T-helper 17 cell (primary cell): Measurements from ENCODE around the gene ATP5F1B. TPM values are rescaled to one million over a fixed set of nuclear protein-coding genes. Genes with fewer than 3 reads are reported as not detected.
A peak's percentile ranks its signal among the peaks of the same experiment; 100 is the strongest.

Experiments used
- ATAC-seq: fragments of 150-1000 bp; cut with Tn5 transposase; 2 replicates; pipeline ENCODE4 v1.10.0; 2021; ENCODE audit warnings: mild to moderate bottlenecking, moderate library complexity
- DNase-seq, 3 donors: peaks; one replicate each; pipeline versions ENCODE4 v3.0.0 to v3.0.0-alpha.2; 2020 to 2021
- H3K9me3 ChIP-seq: one replicate; pipeline ENCODE4 v1.7.0; 2013; ENCODE audit warnings: low read length, mild to moderate bottlenecking; ENCODE audit not compliant: control insufficient read depth, poor library complexity, severe bottlenecking
- H3K27ac Mint-ChIP-seq: one replicate; pipeline ENCODE4 v1.8.0; 2022; ENCODE audit warnings: mild to moderate bottlenecking, moderate library complexity, mixed read lengths
- H3K27me3 Mint-ChIP-seq: one replicate; pipeline ENCODE4 v1.8.0; 2022; ENCODE audit warnings: mixed read lengths
- H3K36me3 Mint-ChIP-seq: one replicate; pipeline ENCODE4 v1.8.0; 2022; ENCODE audit warnings: low read depth, mixed read lengths
- H3K4me1 Mint-ChIP-seq: one replicate; pipeline ENCODE4 v1.8.0; 2022; ENCODE audit warnings: mild to moderate bottlenecking, mixed read lengths
- H3K4me3 Mint-ChIP-seq: one replicate; pipeline ENCODE4 v1.8.0; 2022; ENCODE audit warnings: mild to moderate bottlenecking, moderate library complexity, mixed read lengths
- total RNA-seq, 4 donors: library from RNA in 2 of 4; stranded (reverse) in 2 of 4; gene quantifications; one replicate each; pipeline ENCODE4 v1.2.3 and lab custom pipeline; 2022 to 2026

Gene ATP5F1B
- total RNA-seq, 2 donors from 2014 or later = 297 to 299 TPM

DNA sequence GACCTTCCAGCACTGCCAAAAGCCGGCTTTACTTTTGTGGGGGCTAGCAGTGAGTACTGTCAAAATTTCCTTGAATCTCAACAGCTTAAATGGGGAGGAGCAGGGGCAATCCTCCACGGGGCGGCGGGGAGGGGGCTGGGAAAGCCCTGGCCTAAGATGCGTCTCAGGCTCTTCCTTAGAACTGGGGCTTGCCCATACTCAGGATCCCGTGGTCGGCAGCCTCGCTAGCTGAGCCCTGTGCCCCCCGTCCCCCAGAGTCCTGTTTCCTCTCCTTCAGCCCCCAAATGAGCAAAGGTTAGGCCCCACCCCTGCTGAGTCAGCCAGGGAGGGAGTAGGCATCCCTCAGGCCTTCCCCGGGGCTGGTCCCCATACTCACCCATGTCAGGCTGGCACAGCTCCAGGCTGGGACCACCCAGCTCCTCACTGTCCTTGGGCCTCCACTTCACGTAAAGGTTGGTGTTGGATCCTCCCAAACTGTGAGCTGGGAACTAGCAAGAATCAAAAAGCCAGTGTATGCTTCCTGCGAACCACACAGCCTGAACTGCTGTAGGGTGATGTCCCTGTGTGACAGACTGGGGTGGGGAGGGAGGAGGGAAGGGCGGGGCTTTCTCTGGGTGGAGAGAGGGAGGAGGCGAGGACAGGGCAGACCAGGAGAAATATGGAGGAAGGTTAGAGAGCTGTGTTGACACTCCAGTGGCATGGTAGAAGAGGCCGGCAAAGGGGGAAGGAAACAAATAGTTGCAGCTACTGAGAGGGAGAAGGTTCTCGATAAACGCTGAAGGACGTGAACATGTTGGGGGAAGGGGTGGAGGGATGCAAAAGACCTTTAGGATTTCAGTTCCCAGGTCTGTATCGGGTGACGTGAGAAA, 9.7 kb downstream of the ATP5F1B start:
- H3K27me3 Mint-ChIP-seq = no peaks in the 10 kb centered on the region
- ATAC-seq (peak; percentile 78), DNase-seq (peak; percentile 46 to 78 (median 68))
- H3K4me1 Mint-ChIP-seq = peaks cover 49% of the 10 kb centered on the region
- peak overlapping the region; percentile 95 for H3K27ac Mint-ChIP-seq
- peak overlapping the region; percentile 99 for H3K4me3 Mint-ChIP-seq
- H3K9me3 ChIP-seq = no peaks in the 10 kb centered on the region
- peaks cover 5% of the 10 kb centered on the region for H3K36me3 Mint-ChIP-seq

DNA sequence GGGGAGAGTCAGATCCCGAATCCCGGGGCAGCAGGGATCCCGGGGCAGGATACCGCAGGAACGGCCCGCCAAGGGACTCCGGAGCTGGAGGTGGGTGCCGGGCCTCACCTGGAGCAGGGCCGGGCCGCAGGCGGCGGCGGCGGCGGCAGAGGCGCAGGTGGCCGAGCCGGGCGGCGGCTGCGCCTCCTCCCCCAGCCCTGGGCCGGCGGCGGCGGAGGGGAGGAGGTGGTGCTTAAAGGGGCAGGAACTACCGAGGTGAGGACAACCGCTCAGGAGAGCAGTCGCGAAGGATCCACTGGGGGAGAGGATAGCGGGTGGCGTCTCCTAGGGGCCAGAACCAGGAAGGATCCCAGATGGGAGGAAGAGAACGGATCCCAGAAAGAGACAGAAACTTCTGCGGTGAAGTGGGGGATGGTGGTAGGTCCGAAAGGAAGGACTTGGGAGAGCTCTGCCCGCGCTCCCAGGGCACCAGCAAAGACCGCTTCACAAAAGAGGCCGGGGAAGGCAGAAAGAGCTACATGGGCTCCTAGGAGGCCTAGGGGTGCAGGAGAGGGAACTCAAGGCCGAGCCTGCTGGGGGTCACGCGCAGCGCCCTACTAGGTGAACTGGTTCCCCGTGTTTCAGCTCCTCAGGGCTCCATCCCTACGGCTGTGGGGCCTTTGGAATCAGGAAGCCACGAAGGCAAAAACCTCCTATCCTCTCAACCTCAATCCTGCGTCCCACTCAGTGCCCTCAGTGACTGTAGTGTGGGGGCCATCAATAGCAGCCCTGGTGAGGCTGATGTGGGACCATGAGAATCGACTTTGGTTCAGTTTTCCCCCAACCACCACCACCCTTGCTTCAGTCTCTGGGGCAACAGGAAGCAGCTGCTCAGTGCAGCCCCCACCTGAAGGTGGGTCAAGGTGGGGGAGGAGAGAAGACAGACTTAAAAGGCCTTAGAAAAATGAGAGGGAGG, 10.7 kb downstream of the ATP5F1B start:
- H3K4me3 Mint-ChIP-seq = peak overlapping the region; percentile 99
- peak overlapping the region; percentile 95 for H3K27ac Mint-ChIP-seq
- H3K36me3 Mint-ChIP-seq = peaks cover 5% of the 10 kb centered on the region
- H3K4me1 Mint-ChIP-seq = peaks cover 54% of the 10 kb centered on the region
- no peaks in the 10 kb centered on the region for H3K27me3 Mint-ChIP-seq
- peak; percentile 29 for ATAC-seq
- no peaks in the 10 kb centered on the region for H3K9me3 ChIP-seq
- peak; percentile 49 to 58 (median 55) for DNase-seq

DNA sequence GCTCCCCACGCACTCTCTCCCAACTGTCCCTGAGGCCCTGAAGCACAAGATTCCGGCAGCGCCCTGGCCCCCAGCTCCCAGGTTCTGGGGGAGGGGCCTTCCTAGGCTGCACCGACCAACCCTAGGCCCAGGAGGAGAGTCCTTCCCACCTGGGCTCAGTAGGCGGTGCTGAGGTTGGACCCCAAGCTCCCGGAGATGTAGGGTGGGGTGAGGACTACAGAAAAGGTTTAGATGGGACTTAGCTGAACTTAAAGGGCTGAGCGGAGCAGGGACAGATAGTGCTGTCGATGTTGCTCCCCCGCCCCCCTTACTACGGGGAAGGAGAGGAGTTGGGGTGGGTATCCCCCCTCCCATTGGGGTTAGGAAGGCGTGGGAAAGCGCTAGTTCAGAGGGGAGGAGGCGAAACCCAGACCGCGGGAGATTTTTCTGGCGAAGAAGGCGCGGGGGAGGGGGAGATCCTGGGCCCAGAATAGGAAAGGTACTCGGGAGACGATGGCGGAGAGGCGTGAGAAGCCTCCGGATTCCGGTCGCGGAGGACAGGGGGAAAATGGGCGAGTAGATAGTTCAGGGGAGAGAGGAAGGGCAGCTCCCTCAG, 11.4 kb downstream of the ATP5F1B start:
- Mint-ChIP-seq H3K27me3 (no peaks in the 10 kb centered on the region), H3K27ac (peak overlapping the region; percentile 95), H3K4me3 (peak overlapping the region; percentile 99), H3K36me3 (peaks cover 6% of the 10 kb centered on the region), H3K4me1 (peaks cover 52% of the 10 kb centered on the region)
- ATAC-seq (no peak), DNase-seq (peak in 1 of 3 donors; percentile 14)
- no peaks in the 10 kb centered on the region for H3K9me3 ChIP-seq

DNA sequence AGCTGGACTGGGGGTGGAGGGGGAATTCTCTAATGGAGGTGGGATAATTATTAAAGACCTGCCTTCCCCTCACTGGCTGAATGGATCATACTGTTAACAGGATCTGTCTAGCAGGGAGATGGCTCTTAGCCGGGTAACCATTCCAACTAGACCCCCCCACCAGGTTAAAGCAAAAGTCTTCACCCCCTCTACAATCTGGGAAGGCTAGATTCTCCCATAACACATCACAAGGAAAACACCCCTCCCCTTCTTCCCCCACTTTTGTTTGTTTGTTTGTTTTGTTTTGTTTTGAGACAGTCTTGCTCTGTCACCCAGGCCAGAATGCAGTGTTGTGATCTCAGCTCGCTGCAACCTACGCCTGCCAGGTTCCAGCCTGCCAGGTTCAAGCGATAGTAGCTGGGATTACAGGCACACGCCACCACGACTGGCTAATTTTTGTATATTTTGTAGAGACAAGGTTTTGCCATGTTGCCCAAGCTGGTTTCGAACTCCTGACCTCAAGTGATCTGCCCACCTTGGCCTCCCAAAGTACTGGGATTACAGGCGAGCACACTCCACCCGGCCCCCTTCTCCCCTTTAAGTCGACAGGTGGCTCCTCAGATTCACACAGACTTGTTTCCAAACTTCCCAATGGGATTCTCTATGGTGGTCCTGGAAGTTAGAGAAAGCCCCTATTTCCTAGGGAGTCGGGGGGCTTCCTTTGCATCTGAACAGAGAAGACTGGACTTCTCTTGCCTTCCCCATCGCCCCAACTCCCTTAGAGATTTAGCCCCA, 12.1 kb downstream of the ATP5F1B start:
- Mint-ChIP-seq H3K36me3 (peaks cover 5% of the 10 kb centered on the region), H3K27me3 (no peaks in the 10 kb centered on the region), H3K27ac (peak overlapping the region; percentile 95), H3K4me3 (peak overlapping the region; percentile 99), H3K4me1 (peaks cover 58% of the 10 kb centered on the region)
- H3K9me3 ChIP-seq = no peaks in the 10 kb centered on the region
- DNase-seq (no peak), ATAC-seq (no peak)

DNA sequence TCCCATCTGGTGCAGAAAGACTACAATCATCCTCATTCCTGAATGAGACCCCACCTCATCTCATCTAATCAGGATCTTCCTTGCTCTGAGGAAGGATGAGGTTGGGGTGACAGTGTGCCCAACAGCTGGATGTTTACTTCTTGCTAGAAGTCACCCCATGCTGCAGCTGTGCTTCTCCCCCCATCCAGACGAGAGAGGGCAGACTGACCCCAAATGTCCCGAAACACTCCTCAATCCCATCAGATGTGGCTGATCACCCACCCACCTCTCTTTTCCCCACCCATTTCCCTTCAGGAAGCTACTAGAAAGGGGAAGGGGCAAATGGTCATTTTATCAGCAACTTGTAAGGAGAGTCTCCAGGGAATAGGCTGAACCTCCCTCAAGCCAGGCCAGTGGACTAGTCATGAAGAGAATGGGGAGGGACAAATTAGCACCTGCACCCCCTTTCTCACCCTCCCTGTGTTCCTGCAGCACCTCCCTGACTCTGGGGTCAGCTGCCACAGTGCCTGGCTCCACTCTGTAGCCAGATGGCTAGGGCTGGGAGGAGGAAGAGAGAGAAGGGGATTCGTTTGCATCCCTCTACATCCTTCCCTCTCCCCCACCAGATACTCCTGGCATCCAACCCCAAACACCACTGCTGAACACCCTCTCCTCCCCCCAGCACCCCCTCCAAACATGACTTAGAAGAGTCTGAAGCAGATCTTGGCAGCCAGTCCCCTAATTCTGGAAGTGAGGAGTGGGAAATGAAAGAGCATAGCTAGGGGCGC, 12.9 kb downstream of the ATP5F1B start:
- H3K4me3 Mint-ChIP-seq = peak overlapping the region; percentile 99
- no peaks in the 10 kb centered on the region for H3K27me3 Mint-ChIP-seq
- peak overlapping the region; percentile 98 for H3K27ac Mint-ChIP-seq
- DNase-seq (no peak), ATAC-seq (no peak)
- peaks cover 64% of the 10 kb centered on the region for H3K4me1 Mint-ChIP-seq
- H3K36me3 Mint-ChIP-seq = peaks cover 7% of the 10 kb centered on the region
- no peaks in the 10 kb centered on the region for H3K9me3 ChIP-seq

DNA sequence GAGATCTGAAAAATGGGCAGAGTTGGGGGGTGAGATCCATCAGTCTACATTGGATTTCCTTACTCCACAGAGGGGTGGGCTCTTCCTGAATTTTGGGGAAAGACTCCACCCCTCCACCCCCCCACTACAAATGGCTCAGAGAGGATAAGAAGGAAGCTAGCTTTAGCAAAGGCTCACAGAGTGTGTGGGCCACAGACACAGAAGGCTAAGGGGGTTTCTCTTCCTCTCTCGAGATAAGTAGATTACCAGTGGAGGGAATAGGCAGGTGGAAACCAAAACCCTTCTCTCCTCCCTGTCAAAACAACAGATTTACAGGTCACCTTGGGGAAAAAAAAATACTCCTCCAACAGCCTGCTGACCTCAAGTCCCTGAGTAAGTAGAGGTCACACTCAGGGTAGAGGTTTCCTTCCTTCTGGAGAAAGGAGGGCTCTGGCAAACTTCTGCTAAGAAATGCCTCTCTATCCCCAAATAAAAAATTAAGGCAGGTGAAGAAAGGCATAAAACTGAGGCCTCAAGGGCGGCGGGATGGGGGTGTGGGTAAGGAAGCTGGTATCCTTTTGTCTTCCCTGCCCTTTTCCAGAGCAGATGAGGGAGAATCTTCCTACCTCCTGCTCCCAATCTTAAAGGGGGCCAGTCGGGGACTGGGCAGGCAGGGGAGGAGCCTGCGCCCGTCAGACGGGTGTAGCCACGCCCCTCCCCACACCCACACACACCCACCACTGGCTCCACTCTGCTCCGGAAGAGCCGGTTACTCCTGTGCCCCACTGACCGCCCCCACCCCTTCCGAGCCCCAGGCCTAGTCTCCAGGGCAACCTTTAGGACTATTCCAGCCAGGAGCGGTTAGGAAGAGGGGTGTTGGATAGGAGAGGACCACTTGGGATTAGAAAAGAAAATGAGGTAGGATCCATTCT, 13.7 kb downstream of the ATP5F1B start:
- Mint-ChIP-seq H3K27ac (peak overlapping the region; percentile 98), H3K4me3 (peak overlapping the region; percentile 99), H3K27me3 (no peaks in the 10 kb centered on the region), H3K4me1 (peaks cover 64% of the 10 kb centered on the region), H3K36me3 (peaks cover 7% of the 10 kb centered on the region)
- DNase-seq = peak in 2 of 3 donors; percentile 46 to 51
- ATAC-seq = no peak
- H3K9me3 ChIP-seq = no peaks in the 10 kb centered on the region

DNA sequence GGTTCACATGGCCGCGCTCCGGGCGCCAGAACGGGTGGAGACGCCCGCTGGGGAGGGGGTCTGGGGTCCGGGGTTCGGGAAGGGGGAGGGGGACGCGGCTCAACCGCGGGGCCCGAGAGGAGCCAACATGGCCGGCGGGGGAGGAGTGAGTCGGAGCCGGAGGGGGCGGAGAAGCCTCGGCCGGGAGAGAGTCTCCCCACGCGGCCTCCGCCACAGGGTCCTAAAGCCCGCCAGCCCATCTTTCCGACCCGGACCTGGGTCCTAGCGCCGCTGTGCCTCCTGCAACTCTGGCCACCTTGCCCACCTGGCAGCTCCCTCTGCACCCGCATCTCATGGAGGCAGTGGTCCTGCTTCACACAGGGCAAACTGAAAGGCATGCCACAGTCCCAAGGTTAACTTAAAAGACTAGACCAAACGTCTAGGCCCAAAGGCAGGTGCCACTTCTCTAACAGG, 15.6 kb downstream of the ATP5F1B start, which contains the start of gene BAZ2A:
Gene BAZ2A (minus strand): TSS at position 147 of the 453 bp plus-strand sequence. CDS start 12,796 bp downstream, outside the sequence.
- Mint-ChIP-seq H3K4me3 (peak within 1 kb of the TSS; percentile 99), H3K27me3 (no peaks in the 10 kb centered on the region), H3K36me3 (peaks cover 7% of the 10 kb centered on the region), H3K4me1 (peaks cover 58% of the 10 kb centered on the region), H3K27ac (peak within 1 kb of the TSS; percentile 98)
- DNase-seq (peak; percentile 69 to 77 (median 73)), ATAC-seq (peak; percentile 80)
- no peaks in the 10 kb centered on the region for H3K9me3 ChIP-seq

DNA sequence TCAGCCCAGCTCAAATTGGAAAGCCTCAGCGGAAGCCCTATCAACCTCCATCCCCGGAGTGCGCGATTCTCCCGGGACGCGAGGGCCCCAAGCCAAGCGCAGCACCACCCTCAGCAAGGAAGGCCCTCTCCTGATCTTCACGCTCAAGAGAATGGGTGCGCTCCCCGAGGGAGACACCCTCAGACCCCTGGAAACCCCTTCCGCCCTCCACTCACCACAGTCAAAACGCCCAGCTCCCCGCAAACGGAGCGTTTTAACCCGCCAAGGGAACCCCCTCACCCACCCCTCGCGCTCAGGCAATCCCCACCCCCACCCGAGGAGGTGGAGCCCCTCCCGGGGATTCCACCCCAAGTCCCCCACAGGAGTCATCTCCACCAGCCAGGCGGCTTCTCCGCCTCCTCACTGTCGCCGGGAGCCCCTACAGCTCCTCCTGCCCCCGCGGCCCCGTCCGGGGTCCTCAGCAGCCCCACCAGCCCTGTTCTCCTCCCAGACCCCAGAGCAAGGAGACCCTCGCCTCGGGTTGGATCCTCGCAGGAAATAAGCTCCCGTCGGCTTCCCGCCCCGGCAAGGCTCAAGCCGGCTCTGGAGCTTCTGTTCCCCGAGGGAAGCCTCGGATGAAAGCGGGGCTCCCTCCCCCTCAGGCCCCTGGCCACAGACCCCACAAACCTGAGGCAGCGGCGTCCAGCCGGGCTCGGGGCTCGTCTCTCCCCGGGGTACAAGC, 16.2 kb downstream of the ATP5F1B start:
- Mint-ChIP-seq H3K27me3 (no peaks in the 10 kb centered on the region), H3K4me1 (peaks cover 55% of the 10 kb centered on the region), H3K36me3 (peaks cover 7% of the 10 kb centered on the region), H3K4me3 (peak overlapping the region; percentile 99), H3K27ac (peak overlapping the region; percentile 98)
- peak; percentile 36 to 58 (median 46) for DNase-seq
- H3K9me3 ChIP-seq = no peaks in the 10 kb centered on the region
- ATAC-seq = peak; percentile 43

DNA sequence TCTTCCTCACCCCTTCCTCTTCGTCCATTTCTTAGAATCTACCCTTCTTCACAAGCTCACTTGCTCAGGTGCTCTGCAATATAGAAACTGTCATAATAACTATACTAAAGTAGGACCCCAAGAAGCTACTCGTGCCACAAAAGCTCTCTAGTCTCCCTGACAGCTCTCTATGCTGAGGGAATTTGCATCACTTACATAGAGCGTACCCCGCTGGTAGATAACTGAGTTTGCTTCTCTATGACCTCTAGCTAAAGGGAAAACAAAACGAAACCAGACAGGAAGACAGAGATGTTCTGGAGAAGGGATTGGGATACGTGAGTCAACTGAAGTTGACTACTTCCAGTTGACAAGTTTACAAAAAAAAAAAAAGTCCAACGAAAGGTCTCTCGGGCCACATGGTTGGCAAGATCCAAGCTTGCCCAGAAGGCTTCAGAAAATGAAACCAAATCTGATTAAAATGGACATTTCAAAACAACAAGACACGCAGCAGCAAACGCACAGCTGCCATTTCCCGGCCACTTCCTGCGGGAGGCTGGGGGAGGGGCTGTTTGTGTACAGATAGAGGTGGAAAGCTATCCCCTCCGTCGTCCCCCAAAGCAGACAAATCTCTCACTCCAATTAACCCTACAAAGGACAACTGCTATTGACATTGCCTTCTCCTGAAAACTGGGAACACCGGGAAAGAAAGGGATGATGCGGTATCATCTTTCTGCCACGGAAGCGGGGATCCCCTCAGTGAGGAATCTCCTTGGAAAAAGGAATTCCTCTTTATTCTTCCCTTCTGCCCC, 16.9 kb downstream of the ATP5F1B start:
- no peaks in the 10 kb centered on the region for H3K27me3 Mint-ChIP-seq
- H3K27ac Mint-ChIP-seq = peak overlapping the region; percentile 98
- H3K36me3 Mint-ChIP-seq = peaks cover 4% of the 10 kb centered on the region
- peaks cover 52% of the 10 kb centered on the region for H3K4me1 Mint-ChIP-seq
- no peaks in the 10 kb centered on the region for H3K9me3 ChIP-seq
- ATAC-seq = peak; percentile 41
- peak overlapping the region; percentile 99 for H3K4me3 Mint-ChIP-seq
- peak; percentile 29 to 42 (median 41) for DNase-seq

DNA sequence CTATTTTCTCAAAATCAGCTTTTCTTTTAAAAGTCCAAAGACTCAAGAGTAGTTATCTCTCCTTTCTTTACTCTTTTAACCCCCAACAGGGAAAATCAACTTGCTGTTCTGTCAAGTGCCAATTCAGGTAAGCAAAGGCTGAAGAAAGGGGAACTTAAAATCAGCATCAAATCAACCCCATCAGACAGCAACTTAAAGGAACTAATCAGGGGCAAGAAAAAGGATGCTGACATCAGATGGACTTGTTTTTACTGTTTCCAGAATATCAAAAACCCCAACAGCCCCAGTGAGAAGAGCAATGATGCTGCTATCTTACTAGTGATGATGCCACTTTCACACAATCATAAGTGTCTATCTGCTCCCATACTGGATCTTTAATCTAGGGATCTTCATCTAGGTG, 19.1 kb downstream of the ATP5F1B start:
- Mint-ChIP-seq H3K4me1 (peaks cover 45% of the 10 kb centered on the region), H3K36me3 (peaks cover 7% of the 10 kb centered on the region), H3K27ac (peak overlapping the region; percentile 98), H3K27me3 (no peaks in the 10 kb centered on the region), H3K4me3 (no peak overlapping the region)
- DNase-seq (no peak), ATAC-seq (no peak)
- no peaks in the 10 kb centered on the region for H3K9me3 ChIP-seq
